RWPE2 (cell line): ENCODE results near the gene MFSD2A.
A peak's percentile ranks its signal among the peaks of the same experiment; 100 is the strongest.

Source experiments
- ATAC-seq: fragments of 200-7000 bp; cut with Tn5 transposase; 3 replicates; pipeline ENCODE4 v1.9.1; 2021; ENCODE audit warnings: low read depth
- DNase-seq: peaks from one replicate; pipeline ENCODE4 v3.0.0-alpha.2; 2020; ENCODE audit warnings: low spot score
- H3K27ac ChIP-seq: fragments of 450-650 bp; 2 replicates; pipeline ENCODE4 v1.5.1; 2017; ENCODE audit warnings: mild to moderate bottlenecking; ENCODE audit not compliant: poor library complexity, severe bottlenecking
- H3K27me3 ChIP-seq: fragments of 250-450 bp; sonication (Bioruptor Pico); 2 replicates; pipeline ENCODE4 v1.5.1; 2021; ENCODE audit warnings: mild to moderate bottlenecking, moderate library complexity; ENCODE audit not compliant: insufficient read depth, poor library complexity, severe bottlenecking
- H3K36me3 ChIP-seq: fragments of 250-450 bp; sonication (Bioruptor Pico); 2 replicates; pipeline ENCODE4 v1.5.1; 2020; ENCODE audit warnings: low read depth, mild to moderate bottlenecking, moderate library complexity
- H3K4me1 ChIP-seq: fragments of 250-450 bp; sonication (Bioruptor Pico); 2 replicates; pipeline ENCODE4 v1.5.1; 2021; ENCODE audit warnings: mild to moderate bottlenecking, moderate library complexity; ENCODE audit not compliant: insufficient read depth, poor library complexity, severe bottlenecking
- H3K4me3 ChIP-seq: fragments of 250-450 bp; sonication (Bioruptor Pico); 2 replicates; pipeline ENCODE4 v1.5.1; 2021; ENCODE audit warnings: mild to moderate bottlenecking, moderate library complexity; ENCODE audit not compliant: severe bottlenecking
- H3K9me3 ChIP-seq: fragments of 250-450 bp; sonication (Bioruptor Pico); 2 replicates; pipeline ENCODE4 v1.5.1; 2021; ENCODE audit warnings: mild to moderate bottlenecking, moderate library complexity; ENCODE audit not compliant: severe bottlenecking
- CTCF ChIP-seq: fragments of 450-650 bp; IDR thresholded peaks from one replicate; pipeline ENCODE4 v1.5.1; 2017; ENCODE audit warnings: mild to moderate bottlenecking, moderate library complexity; ENCODE audit not compliant: poor library complexity, severe bottlenecking

Gene MFSD2A

GRCh38 chr1:39965044-39965443 lies 10.1 kb downstream of the MFSD2A start:
- ATAC-seq: no peak
- no peak for TF ChIP-seq CTCF
- no peak overlapping the region for H3K27ac ChIP-seq
- H3K4me3 ChIP-seq: no peak overlapping the region
- H3K4me1 ChIP-seq: peaks cover 25% of the 10 kb centered on the region
- H3K36me3 ChIP-seq: peaks cover 95% of the 10 kb centered on the region
- DNase-seq: no peak
- no peaks in the 10 kb centered on the region for H3K9me3 ChIP-seq
- no peaks in the 10 kb centered on the region for H3K27me3 ChIP-seq

- peak overlapping the region; percentile 89 for H3K27ac ChIP-seq
- no peaks in the 10 kb centered on the region for H3K9me3 ChIP-seq
- peaks cover 23% of the 10 kb centered on the region for H3K4me1 ChIP-seq
- no peak overlapping the region for H3K4me3 ChIP-seq
- no peaks in the 10 kb centered on the region for H3K27me3 ChIP-seq
- ATAC-seq (peak; percentile 77), DNase-seq (peak; percentile 69)
- TF ChIP-seq CTCF: no peak
- H3K36me3 ChIP-seq: peaks cover 67% of the 10 kb centered on the region
Observed at GRCh38 chr1:39969048-39969447, 14.1 kb downstream of the MFSD2A start.

GRCh38 chr1:39969531-39970270 lies 14.8 kb downstream of the MFSD2A start:
- H3K4me1 ChIP-seq: peaks cover 23% of the 10 kb centered on the region
- no peak for TF ChIP-seq CTCF
- no peak overlapping the region for H3K4me3 ChIP-seq
- H3K27me3 ChIP-seq: no peaks in the 10 kb centered on the region
- peak overlapping the region; percentile 89 for H3K27ac ChIP-seq
- DNase-seq: peak; percentile 80
- no peaks in the 10 kb centered on the region for H3K9me3 ChIP-seq
- peak; percentile 79 for ATAC-seq
- peaks cover 60% of the 10 kb centered on the region for H3K36me3 ChIP-seq

- TF ChIP-seq CTCF: no peak
- peaks cover 23% of the 10 kb centered on the region for H3K4me1 ChIP-seq
- H3K4me3 ChIP-seq: no peak overlapping the region
- no peaks in the 10 kb centered on the region for H3K27me3 ChIP-seq
- DNase-seq (no peak), ATAC-seq (peak; percentile 12)
- H3K36me3 ChIP-seq: peaks cover 54% of the 10 kb centered on the region
- H3K27ac ChIP-seq: peak overlapping the region; percentile 89
- no peaks in the 10 kb centered on the region for H3K9me3 ChIP-seq
Observed at GRCh38 chr1:39970274-39970673, 15.3 kb downstream of the MFSD2A start.

GRCh38 chr1:39971138-39971537 lies 16.2 kb downstream of the MFSD2A start:
- Histone ChIP-seq H3K27me3 (no peaks in the 10 kb centered on the region), H3K4me1 (peaks cover 23% of the 10 kb centered on the region), H3K9me3 (no peaks in the 10 kb centered on the region), H3K36me3 (peaks cover 46% of the 10 kb centered on the region), H3K27ac (peak overlapping the region; percentile 89), H3K4me3 (no peak overlapping the region)
- no peak for TF ChIP-seq CTCF
- ATAC-seq (no peak), DNase-seq (no peak)
